HL-60 (cell line): ENCODE results near the gene TMOD2.

Experiments used
- DNase-seq, 2 experiments: peaks; one replicate each; pipeline ENCODE4 v3.0.0-alpha.2; 2010 to 2020; ENCODE audit warnings: low read depth in 1 of 2, low spot score in 1 of 2
- H3K27ac ChIP-seq: fragments of 250-450 bp; sonication (Bioruptor Pico); replicated peaks from 2 replicates; pipeline ENCODE4 v1.5.1; 2020; ENCODE audit warnings: mild to moderate bottlenecking, moderate library complexity
- H3K27me3 ChIP-seq: fragments of 250-450 bp; sonication (Bioruptor Pico); 2 replicates; pipeline ENCODE4 v1.5.1; 2021; ENCODE audit warnings: mild to moderate bottlenecking, moderate library complexity; ENCODE audit not compliant: insufficient read depth, poor library complexity, severe bottlenecking
- H3K4me3 ChIP-seq: replicated peaks from 2 replicates; pipeline ENCODE4 v1.5.1; 2011; ENCODE audit warnings: mild to moderate bottlenecking, control low read depth, low read length; ENCODE audit not compliant: insufficient read depth
- CTCF ChIP-seq: IDR thresholded peaks from one replicate; pipeline ENCODE4 v1.5.1; 2011; ENCODE audit warnings: low read length, control low read depth, inconsistent platforms; ENCODE audit not compliant: insufficient read depth
- GABPA ChIP-seq: IDR thresholded peaks from 2 replicates; pipeline ENCODE4 v1.6.1; 2012; ENCODE audit warnings: low read depth
- POLR2AphosphoS5 ChIP-seq: IDR thresholded peaks from 2 replicates; pipeline ENCODE4 v1.6.1; 2012; ENCODE audit warnings: low read depth
- REST ChIP-seq: IDR thresholded peaks from 2 replicates; pipeline ENCODE4 v1.6.1; 2012; ENCODE audit warnings: low read depth; ENCODE audit not compliant: insufficient replicate concordance
- SPI1 ChIP-seq: IDR thresholded peaks from 2 replicates; pipeline ENCODE4 v1.6.1; 2012; ENCODE audit warnings: low read depth, mild to moderate bottlenecking, borderline replicate concordance

The TMOD2 gene

GRCh38 chr15:51833772-51834171, 82.4 kb downstream of the TMOD2 start:
- DNase-seq = no peak
- no peak for TF ChIP-seq POLR2AphosphoS5
- no peak for TF ChIP-seq SPI1
- no peak for TF ChIP-seq REST
- no peak for TF ChIP-seq CTCF
- no peak for TF ChIP-seq GABPA
- no peak overlapping the region for H3K4me3 ChIP-seq
- H3K27ac ChIP-seq = no peak overlapping the region
- no peaks in the 10 kb centered on the region for H3K27me3 ChIP-seq

- peak in 1 of 2 experiments; percentile 41 for DNase-seq
- Histone ChIP-seq H3K27ac (peak overlapping the region; percentile 18; the same call in 1 of the 2 replicates), H3K4me3 (no peak overlapping the region), H3K27me3 (no peaks in the 10 kb centered on the region)
- TF ChIP-seq SPI1 (no peak), GABPA (peak; percentile 61; the same call in 1 of the 2 replicates)
Observed at GRCh38 chr15:51837792-51838251, 86.4 kb downstream of the TMOD2 start.

GRCh38 chr15:51838270-51838669, 86.9 kb downstream of the TMOD2 start:
- TF ChIP-seq CTCF (no peak), GABPA (no peak), SPI1 (no peak), REST (no peak), POLR2AphosphoS5 (no peak)
- DNase-seq = no peak
- no peak overlapping the region for H3K4me3 ChIP-seq
- peak overlapping the region; percentile 18; the same call in 1 of the 2 replicates for H3K27ac ChIP-seq
- no peaks in the 10 kb centered on the region for H3K27me3 ChIP-seq

GRCh38 chr15:51840692-51841091, 89.3 kb downstream of the TMOD2 start:
- Histone ChIP-seq H3K4me3 (no peak overlapping the region), H3K27ac (no peak overlapping the region), H3K27me3 (no peaks in the 10 kb centered on the region)
- TF ChIP-seq POLR2AphosphoS5 = no peak
- TF ChIP-seq REST = no peak
- TF ChIP-seq CTCF = no peak
- no peak for TF ChIP-seq GABPA
- peak; percentile 27; the same call in 1 of the 2 replicates for TF ChIP-seq SPI1
- no peak for DNase-seq
